DOHH2 (cell line): ENCODE measurements around the gene COL13A1.

ENCODE experiments used
- EZH2phosphoT487 ChIP-seq: fragments of 200-600 bp; sonication (generic); IDR thresholded peaks from 2 replicates; pipeline ENCODE4 v1.6.1; 2017; ENCODE audit warnings: borderline replicate concordance, mild to moderate bottlenecking, antibody characterized with exemption, low read length, moderate library complexity, mixed read lengths
- TF ChIP-seq, protein P1 (sequence below): fragments of 200-600 bp; sonication (generic); IDR thresholded peaks from one replicate; pipeline ENCODE4 v1.5.1; 2014; ENCODE audit warnings: antibody characterized with exemption, mild to moderate bottlenecking, low read depth, low read length; ENCODE audit not compliant: poor library complexity, severe bottlenecking

- TF ChIP-seq, protein P1, sequence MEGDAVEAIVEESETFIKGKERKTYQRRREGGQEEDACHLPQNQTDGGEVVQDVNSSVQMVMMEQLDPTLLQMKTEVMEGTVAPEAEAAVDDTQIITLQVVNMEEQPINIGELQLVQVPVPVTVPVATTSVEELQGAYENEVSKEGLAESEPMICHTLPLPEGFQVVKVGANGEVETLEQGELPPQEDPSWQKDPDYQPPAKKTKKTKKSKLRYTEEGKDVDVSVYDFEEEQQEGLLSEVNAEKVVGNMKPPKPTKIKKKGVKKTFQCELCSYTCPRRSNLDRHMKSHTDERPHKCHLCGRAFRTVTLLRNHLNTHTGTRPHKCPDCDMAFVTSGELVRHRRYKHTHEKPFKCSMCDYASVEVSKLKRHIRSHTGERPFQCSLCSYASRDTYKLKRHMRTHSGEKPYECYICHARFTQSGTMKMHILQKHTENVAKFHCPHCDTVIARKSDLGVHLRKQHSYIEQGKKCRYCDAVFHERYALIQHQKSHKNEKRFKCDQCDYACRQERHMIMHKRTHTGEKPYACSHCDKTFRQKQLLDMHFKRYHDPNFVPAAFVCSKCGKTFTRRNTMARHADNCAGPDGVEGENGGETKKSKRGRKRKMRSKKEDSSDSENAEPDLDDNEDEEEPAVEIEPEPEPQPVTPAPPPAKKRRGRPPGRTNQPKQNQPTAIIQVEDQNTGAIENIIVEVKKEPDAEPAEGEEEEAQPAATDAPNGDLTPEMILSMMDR = no peak
- no peak for TF ChIP-seq EZH2phosphoT487
These were observed 6.0 kb downstream of the COL13A1 start for GRCh38 chr10:69807696-69808095.
